Measurements from ENCODE around the gene SEC24D.
A peak's percentile ranks its signal among the peaks of the same experiment; 100 is the strongest.

The SEC24D gene

GRCh38 chr4:118684873-118685811 lies 150.8 kb downstream of the SEC24D start, which contains the start of gene METTL14:
METTL14 (plus strand) TSS chr4:118685392; CDS start chr4:118685535, 143 bp downstream.
- peak; percentile 95 for DNase-seq (ENCODE audit: low spot score)
- Histone ChIP-seq H3K27ac (peak within 1 kb of the TSS; percentile 80 to 93), H3K4me3 (peak within 1 kb of the TSS; percentile 81)
- TF ChIP-seq CTCF (IDR thresholded peaks at IDR 0.05), result no peak

DNA sequence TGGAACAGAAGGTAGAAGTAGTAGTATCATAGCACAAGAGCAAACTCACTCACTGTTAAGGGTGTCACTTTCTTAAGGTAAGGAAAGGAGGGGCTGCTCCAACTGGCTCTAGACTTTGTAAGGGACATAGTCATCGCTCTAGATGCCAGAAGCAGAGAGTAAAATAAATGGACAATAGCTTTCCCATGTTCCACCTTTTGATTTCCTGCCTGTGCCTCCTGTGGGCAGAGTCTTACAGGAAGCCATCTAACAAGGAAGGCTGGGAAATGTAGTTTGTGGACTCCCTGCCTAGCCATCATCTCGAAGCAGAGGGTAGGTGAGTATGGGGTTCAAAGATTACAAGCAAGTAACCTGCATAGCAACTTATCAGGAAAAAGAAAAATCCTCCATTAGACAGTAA lies 152.4 kb downstream of the SEC24D start:
- Histone ChIP-seq H3K4me3 (no peak overlapping the region), H3K27ac (no peak overlapping the region)
- no peak for TF ChIP-seq CTCF (IDR thresholded peaks at IDR 0.05)
- no peak for DNase-seq (ENCODE audit: low spot score)

- TF ChIP-seq CTCF (IDR thresholded peaks at IDR 0.05), result peak; percentile 15
- no peak for DNase-seq (ENCODE audit: low spot score)
- no peak overlapping the region for H3K27ac ChIP-seq
- H3K4me3 ChIP-seq, result no peak overlapping the region
Observed at GRCh38 chr4:118682928-118683327, 153.0 kb downstream of the SEC24D start.

- TF ChIP-seq CTCF (IDR thresholded peaks at IDR 0.05), result no peak
- H3K4me3 ChIP-seq, result no peak overlapping the region
- no peak for DNase-seq (ENCODE audit: low spot score)
Observed at GRCh38 chr4:118680808-118681207, 155.1 kb downstream of the SEC24D start.

DNA sequence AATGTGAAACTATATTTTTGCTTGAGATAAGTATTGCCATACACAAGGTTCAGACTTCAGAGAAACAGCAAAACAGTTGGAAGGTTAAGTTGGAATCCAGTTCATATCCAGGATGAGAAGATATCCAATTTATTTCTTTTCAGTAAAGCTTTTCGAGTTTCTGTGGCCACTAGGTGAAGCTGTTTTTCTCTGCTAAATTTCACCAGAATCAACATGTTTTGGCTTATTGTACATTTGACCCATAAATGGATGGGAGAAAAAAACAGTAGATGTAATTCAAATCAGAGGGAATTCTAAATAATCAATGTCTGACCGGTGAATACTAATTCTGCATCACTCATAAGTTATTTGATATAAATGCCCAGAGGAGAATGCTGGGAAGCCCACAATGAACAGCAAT lies 159.8 kb downstream of the SEC24D start:
- TF ChIP-seq CTCF (IDR thresholded peaks at IDR 0.05), result no peak
- no peak for DNase-seq (ENCODE audit: low spot score)
- Histone ChIP-seq H3K4me3 (no peak overlapping the region), H3K27ac (no peak overlapping the region)

More at GRCh38 chr4:118680808-118681207, 155.1 kb downstream of the SEC24D start:
- H3K27ac ChIP-seq, result no peak overlapping the region
